Spleen (tissue), 7 donors: ENCODE data around the gene SCN11A.

Experiments used
- CTCF ChIP-seq, 11 experiments: fragments of 200-600 bp in 7 of 11; fragments of 450-650 bp in 4 of 11; sonication (generic) in 4 of 11; IDR thresholded peaks in 8 of 11; conservative IDR thresholded peaks in 3 of 11; 1 replicate in 7 of 11; 2 replicates in 4 of 11; pipeline versions ENCODE4 v1.4.0 to v1.8.0; 2016 to 2021; ENCODE audit warnings: antibody characterized with exemption in 11 of 11, inconsistent platforms in 4 of 11, mild to moderate bottlenecking in 1 of 11
- POLR2A ChIP-seq, 3 donors: fragments of 450-650 bp; IDR thresholded peaks; one replicate each; pipeline ENCODE4 v1.5.1; 2017; ENCODE audit warnings: antibody characterized with exemption in 3 of 3, mild to moderate bottlenecking in 1 of 3
- POLR2AphosphoS5 ChIP-seq, 3 donors: sonication (generic); formaldehyde crosslinking; IDR thresholded peaks; one replicate each; pipeline ENCODE4 v1.5.1; 2017; ENCODE audit warnings: antibody characterized with exemption in 3 of 3
- donor health status: DM: no; HTN: no; CAD: no; lungs with moderate emphysema.
- donor health status: DM: no; HTN: no; CAD: no.
- donor health status: DM: no; HTN: no; CAD: no.

- TF ChIP-seq CTCF (IDR thresholded peaks at IDR 0.05 in 8 of 11, conservative IDR thresholded peaks at IDR 0.05 in 3 of 11) (no peak), POLR2A (IDR thresholded peaks at IDR 0.05) (no peak), POLR2AphosphoS5 (IDR thresholded peaks at IDR 0.05) (peak in 2 of 3 donors; percentile 15 to 39)
These were observed 46.1 kb upstream of the SCN11A start for GRCh38 chr3:39097716-39098472.
